ENCODE results near the gene CHRM4. TPM values are rescaled to one million over a fixed set of nuclear protein-coding genes. Genes with fewer than 3 reads are reported as not detected.
"Not testable (repeated sequence)": the region's sequence is repeated elsewhere in the genome, so short reads cannot be mapped to it uniquely, and the experiment has no call there.

Gene CHRM4
- total RNA-seq, 1 donor from 2014 or later, result not detected

DNA sequence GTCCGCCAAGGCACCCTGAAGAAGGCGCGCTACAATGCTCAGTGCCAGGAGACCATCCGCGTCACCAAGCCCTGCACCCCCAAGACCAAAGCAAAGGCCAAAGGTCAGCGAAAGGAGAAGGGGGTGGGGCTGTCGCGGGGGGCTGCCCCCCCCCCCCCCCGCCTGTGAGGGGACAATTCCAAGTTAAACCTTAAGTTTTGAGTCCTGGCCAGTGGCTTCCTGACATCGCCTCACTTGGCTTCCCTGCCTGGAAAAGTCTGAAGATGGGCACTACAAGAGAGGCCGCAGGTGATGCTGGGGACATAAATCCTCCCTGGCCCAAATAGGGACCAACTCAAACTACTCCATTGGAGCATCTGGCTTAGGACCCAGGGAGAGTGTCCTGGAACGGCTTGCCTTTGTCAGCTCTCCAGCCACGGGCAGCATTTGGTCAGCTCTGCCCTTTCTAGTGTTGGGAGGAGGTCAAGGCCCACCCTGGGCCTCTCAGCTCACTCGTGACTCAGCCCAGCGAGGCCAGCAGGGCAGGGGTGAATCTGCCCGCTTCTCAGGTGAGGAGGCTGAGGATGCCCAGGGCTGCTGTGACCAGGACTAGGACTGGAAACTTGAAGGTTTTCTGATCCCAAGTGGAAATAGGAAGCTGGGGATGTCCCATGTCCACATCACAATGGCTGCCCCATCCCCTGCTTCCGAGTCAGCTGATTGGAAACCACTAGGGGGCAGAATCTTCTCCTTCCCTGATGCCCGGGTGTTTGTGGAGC lies 8.8 kb downstream of the CHRM4 start:
- DNase-seq (ENCODE audit: low spot score), result no peak

DNA sequence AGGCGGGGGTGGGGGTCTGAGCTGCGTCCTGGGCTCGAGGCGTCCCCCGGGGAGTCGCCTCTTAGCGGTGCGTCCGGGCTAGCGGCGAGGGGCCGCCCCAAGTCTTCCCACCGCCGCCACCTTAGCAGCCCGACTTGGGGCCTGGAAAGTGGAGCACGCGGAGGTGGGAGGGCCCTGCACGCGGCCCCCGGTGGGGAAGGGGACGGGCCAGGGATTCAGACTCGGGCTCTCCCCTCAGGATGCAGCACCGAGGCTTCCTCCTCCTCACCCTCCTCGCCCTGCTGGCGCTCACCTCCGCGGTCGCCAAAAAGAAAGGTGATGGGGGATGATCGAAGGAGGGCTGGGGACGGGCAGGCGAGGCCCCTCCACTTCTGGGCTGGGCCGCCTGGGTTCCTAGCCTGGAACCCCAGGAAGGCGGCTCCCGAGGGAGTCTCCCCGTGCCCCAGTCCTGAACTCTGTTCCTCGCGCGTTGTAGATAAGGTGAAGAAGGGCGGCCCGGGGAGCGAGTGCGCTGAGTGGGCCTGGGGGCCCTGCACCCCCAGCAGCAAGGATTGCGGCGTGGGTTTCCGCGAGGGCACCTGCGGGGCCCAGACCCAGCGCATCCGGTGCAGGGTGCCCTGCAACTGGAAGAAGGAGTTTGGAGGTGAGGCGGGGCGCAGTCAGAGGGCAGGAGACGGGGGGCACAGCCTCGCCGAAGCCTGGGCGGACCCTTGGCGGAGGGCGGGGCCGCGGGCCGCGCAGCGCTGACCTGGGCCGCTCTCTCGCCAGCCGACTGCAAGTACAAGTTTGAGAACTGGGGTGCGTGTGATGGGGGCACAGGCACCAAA lies 9.5 kb downstream of the CHRM4 start:
- DNase-seq (ENCODE audit: low spot score), result peak; percentile 88

DNA sequence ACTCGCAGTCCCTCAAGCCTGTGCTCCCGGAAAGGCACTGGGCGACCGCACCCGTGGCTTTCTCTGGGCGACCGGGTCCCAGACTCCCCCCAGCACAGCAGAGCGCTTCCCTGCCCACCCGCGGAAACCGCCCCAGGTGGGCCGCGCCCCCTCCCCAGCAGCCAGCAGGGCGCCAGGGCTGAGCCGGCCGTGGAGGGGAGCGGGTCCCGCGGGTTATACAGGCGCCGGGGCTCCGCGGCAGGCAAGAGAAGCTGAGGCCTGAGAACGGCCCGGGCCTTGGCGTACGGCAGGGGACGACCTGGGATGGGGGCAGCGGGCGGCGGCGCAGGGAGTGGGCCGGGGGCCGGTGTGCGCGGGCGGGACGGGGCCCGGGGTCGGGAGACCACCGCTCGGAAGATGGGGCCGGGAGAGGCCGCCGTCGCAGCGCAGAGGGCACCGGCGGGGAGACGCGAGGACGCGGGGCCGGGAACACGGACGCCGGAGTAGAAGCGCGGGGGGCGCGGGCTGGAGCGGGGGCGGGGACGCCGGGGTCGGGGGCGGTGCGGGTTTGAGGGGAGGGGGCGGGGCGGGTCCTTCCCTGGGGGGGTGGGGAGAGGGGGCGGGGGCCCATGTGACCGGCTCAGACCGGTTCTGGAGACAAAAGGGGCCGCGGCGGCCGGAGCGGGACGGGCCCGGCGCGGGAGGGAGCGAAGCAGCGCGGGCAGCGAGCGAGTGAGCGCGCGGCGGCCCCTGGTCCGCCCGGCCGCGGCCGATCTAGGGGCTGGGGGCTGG lies 10.3 kb downstream of the CHRM4 start, which contains the start of gene MDK:
Gene MDK, plus strand, starts transcription at position 622 of the 771 bp plus-strand sequence. CDS start 389 bp downstream, outside the sequence.
- DNase-seq (ENCODE audit: low spot score), result no peak

DNA sequence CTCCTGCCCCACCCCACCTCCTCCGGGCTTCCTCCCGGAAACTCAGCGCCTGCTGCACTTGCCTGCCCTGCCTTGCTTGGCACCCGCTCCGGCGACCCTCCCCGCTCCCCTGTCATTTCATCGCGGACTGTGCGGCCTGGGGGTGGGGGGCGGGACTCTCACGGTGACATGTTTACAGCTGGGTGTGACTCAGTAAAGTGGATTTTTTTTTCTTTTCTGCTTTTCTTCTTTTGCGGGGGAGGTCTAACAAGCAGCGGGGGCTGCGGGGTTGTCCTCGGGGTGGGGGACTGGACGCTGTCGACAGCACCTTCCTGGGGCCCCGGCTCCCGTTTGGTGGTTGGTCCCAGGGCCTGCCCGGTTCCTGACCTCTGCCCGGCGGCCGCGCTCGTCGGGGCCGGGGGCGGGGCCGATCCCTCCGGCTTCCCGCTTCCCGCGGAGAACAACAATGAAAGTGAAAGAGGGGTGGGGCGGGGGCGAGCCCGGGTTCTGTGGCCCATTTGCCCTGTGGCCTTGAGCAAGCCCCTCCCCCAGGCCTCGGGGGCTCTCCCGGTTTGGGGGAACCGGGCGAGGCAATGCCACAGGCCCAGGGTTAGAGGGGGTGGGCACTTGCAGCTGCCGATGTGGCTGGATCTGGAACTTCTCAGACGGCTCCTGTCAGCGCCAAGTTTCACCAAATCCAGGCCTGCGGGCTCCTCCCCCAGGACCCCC lies 11.1 kb downstream of the CHRM4 start:
- DNase-seq (ENCODE audit: low spot score), result peak; percentile 94

DNA sequence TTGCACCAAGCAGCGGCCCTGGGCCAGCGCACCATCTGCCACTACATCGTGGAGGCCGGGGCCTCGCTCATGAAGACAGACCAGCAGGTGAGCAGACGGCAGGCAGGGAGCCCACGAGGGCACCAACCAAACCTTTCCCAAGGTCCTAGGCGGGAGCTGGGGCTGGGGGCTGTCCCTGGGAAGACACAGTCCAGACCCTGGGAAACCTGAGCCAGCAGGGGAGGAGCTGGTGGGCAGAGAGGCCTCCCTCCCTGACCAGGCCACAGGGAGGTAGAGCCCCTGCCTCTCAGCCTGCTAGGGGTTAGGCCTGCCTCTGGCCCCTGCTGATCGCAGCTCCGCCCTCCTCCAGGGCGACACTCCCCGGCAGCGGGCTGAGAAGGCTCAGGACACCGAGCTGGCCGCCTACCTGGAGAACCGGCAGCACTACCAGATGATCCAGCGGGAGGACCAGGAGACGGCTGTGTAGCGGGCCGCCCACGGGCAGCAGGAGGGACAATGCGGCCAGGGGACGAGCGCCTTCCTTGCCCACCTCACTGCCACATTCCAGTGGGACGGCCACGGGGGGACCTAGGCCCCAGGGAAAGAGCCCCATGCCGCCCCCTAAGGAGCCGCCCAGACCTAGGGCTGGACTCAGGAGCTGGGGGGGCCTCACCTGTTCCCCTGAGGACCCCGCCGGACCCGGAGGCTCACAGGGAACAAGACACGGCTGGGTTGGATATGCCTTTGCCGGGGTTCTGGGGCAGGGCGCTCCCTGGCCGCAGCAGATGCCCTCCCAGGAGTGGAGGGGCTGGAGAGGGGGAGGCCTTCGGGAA lies 11.9 kb downstream of the CHRM4 start:
- DNase-seq (ENCODE audit: low spot score), result not testable (repeated sequence)

DNA sequence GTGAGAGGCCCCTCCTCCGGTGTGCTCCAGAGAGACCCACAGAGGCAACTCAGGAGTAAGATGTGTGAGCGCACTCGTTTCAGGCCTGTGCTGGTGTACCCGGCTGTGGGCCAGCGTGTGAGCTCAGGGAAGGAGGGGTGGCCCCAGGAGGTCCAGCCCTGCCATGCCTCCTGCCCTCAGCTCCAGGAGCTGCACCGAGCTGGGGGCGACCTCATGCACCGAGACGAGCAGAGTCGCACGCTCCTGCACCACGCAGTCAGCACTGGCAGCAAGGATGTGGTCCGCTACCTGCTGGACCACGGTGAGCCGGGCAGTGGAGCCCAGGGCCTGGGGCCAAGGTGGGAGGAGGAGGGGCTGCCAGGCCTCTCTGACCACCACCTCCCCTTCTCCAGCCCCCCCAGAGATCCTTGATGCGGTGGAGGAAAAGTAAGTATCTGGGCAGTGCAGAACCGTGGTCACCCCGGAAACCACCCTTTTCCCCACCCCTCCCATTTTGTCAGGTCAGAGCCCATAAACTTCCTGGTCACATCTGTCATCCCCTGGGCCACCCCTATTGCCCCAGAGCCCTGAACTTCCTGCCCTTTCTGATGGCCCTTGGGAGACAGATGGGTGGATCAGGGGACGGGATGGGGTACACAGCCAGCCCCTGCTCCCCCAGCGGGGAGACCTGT lies 12.6 kb downstream of the CHRM4 start:
- DNase-seq (ENCODE audit: low spot score), result no peak

DNA sequence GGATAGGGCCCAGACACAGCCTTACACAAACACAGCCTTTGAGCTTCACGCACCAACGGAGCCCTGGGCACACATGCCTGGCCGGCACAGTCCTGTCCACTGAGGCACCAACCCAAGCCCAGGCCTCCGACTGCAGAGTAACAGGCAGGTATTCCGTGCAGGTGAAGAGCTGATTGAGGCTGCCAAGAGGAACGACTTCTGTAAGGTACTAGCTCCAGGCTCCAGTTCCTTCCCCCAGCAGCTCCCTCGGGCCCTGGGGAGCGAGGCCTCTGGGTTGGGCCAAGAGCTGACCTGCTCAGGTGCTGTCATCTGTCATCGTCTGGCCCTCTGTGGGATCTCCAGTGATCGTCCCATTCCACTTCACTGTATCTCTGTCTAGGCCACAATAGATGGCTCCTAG lies 13.3 kb downstream of the CHRM4 start:
- DNase-seq (ENCODE audit: low spot score), result no peak

DNA sequence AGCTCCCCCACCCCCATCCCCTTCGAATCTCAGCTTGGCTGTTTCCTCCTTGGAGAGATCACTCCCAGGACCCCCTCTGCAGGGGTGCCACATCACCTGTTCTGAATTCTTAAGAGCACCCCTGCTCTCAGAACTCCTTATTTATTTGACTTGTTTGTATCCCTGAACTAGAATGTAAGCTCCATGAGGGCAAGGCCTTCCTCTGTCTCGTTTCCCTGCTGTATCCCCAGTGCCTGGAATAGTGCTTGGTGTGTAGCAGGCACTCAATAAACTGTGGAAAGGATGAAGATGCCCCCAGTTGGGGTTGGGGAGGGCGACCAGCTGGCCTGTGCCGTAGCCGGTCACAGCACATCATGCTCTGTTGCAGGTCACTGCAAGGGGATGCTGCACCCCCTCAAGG lies 13.7 kb downstream of the CHRM4 start:
- no peak for DNase-seq (ENCODE audit: low spot score)

DNA sequence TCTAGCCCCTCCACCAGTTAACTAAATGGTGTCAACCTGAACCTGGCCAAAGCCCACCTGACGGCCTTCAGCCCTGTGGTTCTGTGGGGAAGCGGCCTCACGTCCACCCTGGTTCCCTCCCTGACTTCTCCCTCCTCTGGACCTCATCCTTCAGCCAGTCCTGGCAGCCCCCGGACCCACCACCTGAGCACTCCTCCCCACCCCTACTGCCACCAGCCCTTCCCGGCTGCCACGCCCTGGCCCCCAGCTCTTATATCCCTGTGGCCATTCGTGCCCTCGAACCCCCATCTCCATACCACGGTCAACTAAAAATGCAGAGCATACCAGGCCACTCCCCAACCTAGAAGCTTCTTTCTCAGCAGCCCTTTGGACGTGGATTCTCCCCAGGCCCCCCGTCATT lies 14.3 kb downstream of the CHRM4 start:
- DNase-seq (ENCODE audit: low spot score), result no peak

DNA sequence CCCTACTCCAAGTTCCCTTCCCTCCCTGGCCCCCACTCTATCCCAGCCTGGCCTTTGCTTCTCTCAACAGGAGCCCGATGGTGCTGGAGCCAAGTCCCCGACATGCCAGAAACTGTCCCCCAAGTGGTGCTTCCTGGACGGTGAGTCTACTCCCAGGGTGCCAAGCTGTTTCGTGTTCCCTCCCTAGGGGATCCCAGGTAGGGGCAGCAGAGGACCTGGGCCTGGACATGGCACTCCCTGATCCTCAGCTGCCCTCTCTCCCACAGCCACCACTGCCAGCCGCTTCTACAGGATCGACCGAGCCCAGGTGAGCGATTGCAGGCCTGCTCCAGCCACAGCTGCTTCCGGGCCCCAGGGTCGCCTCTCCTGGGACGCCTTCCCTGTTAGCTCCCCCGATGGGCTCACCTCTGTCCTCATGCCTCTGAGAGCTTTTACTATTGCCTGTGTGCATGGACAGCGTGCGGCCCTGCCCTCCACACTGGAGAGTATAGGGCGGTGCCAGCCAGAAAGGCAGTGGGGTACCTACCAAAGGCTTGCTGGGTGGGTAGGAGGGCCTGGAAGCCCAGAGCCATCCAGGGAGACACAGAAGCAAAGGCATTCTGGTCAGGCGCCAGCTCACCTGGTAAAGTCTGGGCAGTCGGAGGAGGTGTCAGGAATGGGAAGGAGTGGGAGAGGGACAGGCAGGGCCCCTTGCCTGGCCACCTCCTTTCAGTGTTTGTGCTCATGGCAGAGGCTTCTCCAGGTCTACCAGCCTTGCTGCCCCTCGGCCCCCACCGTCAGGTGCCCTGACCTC lies 15.1 kb downstream of the CHRM4 start:
- DNase-seq (ENCODE audit: low spot score), result no peak

DNA sequence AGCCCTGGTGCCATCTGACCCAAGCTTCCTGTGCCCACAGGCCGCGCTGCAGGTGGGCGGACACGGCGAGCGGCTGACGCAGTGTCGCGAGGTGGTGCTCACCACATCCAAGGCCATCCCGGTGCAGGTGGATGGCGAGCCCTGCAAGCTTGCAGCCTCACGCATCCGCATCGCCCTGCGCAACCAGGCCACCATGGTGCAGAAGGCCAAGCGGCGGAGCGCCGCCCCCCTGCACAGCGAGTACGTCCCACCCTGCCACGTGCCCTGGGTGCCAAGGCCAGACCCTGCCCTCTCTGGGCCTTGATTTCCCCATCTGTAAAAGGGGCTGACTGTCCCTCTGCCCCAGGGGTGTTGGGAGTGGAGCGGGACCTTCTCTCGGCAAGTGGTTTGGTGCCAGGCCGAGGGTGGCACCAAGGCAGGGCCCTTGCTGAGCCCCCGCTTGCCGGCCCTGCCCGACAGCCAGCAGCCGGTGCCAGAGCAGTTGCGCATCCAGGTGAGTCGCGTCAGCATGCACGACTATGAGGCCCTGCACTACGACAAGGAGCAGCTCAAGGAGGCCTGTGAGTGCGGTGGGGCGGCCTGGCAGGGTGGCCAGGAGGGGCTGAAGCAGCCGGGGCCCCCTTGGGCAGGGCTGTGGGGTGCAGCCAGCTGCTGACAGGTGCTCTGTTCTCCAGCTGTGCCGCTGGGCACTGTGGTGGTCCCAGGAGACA lies 16.0 kb downstream of the CHRM4 start:
- DNase-seq (ENCODE audit: low spot score), result no peak

DNA sequence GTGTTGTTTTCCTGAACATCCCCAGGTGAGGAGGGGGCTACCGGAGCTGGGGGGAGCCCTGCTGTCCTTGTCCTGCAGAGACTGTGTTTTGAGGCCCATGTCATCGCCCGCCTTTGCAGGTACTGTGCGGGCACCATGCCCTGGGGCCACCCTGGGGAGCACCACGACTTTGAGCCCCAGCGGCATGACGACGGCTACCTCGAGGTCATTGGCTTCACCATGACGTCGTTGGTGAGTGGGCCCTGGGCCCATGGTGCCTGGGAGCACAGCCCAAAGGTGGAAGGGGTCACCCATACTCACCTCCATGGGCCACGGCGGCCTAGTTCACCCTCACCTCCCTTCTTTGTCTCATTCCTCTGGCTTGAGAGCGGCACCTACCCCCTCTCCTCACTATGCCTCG lies 16.8 kb downstream of the CHRM4 start:
- no peak for DNase-seq (ENCODE audit: low spot score)

DNA sequence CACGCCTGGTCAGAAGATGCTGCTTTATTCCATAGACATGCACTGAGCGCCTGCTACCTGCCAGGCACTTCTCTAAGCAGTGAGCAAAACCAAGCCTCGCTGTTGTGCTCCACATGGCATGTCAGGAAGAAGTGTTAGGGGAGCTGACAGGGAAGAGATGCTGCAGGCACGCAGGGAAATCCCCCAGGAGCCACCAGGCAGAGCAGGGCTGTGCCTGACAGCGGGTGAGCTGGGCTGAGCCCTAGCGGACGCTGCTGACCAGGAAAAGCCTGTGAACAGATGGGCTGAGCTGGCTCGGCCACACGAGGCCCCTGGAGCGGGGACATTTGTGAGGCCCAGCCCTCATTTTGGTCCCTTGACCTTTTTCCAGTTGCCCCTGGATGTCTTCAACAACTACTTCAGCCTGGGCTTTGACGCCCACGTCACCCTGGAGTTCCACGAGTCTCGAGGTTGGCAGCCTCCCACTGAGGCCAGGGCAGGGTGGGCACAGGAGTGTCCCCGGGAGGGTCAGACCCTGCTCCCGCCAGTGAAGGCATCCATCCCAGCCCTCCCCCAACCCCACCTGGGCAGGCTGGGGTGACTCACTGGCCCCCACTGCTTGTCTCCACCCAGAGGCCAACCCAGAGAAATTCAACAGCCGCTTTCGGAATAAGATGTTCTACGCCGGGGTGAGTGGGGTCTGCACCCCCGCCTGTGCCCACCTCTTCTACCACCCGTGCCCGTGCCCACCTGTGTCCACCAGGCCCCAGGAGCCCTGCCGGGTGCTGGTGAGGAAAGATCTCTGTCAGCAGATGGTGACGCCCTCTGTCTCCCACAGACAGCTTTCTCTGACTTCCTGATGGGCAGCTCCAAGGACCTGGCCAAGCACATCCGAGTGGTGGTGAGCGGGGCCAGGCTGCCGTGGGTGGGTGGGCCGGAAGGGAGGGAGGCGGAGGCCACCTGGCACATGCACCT lies 17.5 kb downstream of the CHRM4 start:
- DNase-seq (ENCODE audit: low spot score), result no peak

DNA sequence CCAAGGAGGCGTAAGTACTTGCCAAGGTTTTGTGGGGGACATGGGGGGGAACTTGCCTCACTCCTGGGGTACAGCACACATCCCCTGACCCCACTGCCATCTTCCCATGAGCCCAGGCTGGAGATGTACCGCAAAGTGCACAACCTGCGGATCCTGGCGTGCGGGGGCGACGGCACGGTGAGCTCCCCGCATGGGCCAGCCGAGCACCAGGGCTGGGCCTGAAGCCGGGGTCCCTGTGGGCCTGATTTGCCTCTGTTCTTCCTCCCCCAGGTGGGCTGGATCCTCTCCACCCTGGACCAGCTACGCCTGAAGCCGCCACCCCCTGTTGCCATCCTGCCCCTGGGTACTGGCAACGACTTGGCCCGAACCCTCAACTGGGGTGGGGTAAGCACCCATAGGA lies 19.1 kb downstream of the CHRM4 start:
- DNase-seq (ENCODE audit: low spot score), result not testable (repeated sequence)

DNA sequence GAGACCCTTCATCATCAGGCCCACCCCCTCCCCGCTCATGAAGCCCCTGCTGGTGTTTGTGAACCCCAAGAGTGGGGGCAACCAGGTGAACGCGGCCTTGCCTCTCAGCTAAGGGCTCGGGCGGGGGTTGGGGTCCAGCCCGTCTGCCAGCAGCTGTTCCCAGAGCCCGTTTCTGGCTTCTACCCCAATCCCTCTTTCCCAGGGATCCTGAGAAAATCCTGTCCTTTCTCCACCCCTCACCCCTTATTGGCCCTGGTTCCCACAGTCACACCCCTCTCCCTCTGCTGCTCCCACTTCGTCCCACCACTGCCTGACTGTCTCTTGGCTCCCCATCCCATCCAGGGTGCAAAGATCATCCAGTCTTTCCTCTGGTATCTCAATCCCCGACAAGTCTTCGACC lies 19.5 kb downstream of the CHRM4 start:
- DNase-seq (ENCODE audit: low spot score), result no peak

DNA sequence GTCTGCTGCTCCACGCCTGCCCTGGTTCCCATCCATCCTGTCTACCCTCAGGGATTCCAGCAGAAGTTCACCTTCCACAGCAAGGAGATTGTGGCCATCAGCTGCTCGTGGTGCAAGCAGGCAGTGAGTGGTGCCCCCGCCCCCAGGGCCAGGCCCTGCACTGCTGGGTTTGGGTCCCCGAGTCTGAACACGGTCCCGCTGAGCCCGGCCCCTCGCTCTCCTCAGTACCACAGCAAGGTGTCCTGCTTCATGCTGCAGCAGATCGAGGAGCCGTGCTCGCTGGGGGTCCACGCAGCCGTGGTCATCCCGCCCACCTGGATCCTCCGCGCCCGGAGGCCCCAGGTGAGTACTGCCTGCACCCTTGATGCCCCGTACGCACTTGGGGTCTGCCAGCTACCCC lies 20.3 kb downstream of the CHRM4 start:
- DNase-seq (ENCODE audit: low spot score), result not testable (repeated sequence)

DNA sequence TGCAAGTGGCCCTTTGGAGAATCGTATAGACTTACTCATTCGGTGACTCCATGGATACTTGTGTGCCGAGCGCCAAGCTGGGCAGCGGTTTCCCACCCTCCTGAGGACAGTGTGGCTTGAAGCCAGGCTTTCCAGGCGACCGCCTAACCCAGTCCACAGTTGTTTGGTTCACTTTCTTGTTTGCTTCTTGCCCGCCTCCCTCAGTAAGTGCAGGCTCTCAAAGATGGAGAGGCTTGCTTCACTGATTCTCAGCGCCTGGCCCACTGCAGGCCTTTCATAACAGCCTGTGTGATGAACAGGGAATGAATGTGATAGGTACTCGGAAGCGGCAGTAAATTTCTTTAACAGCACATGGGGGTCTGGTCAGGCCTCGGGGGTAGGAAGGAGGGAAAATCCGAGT lies 21.3 kb downstream of the CHRM4 start:
- DNase-seq (ENCODE audit: low spot score), result no peak

Data from mesenteric fat pad (tissue), 1 donor.